ENCODE data around the gene PRR7.

Gene PRR7

GRCh38 chr5:177425196-177425800 is 21.3 kb upstream of the PRR7 start:
- DNase-seq: no peak

GRCh38 chr5:177425801-177426565 is 20.6 kb upstream of the PRR7 start:
- DNase-seq: peak; percentile 99 to 100

- DNase-seq: no peak
Measured at GRCh38 chr5:177426566-177427210, 19.9 kb upstream of the PRR7 start, which contains the start of gene GRK6. Gene GRK6 (plus strand): TSS chr5:177426676. CDS start chr5:177426846, 170 bp downstream.

GRCh38 chr5:177427211-177427822 is 19.3 kb upstream of the PRR7 start:
- no peak for DNase-seq

DNA sequence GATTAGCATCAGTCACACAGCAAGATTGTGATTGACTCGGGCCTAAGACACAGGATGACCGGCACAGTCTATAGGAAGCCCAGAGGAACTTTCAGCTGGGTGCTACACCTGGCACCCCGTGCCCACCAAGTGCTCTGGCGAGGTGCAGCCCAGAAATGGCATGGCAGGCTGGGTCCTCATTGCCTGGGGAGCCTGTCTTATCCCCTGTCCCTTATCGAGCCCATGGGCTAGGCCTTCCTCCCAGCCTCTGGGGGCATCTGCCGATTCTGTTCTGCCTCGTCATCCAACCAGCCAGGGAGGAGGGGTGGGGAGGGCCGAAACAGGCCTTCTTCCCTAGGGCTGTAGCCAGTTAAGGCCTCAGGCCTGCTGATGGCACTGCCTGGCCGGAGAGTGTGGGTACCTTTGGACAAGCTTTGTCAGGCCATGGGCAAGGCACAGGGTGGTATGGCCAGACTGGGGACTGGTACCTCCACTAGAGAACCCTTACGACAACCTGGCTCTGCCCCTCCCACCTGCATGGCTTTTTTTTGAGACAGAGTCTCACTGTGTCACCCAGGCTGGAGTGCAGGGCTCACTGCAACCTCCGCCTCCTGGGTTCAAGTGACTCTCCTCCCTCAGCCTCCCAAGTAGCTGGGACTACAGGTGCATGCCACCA is 18.6 kb upstream of the PRR7 start:
- DNase-seq: no peak

GRCh38 chr5:177428574-177429217 is 17.9 kb upstream of the PRR7 start:
- DNase-seq: no peak

DNA sequence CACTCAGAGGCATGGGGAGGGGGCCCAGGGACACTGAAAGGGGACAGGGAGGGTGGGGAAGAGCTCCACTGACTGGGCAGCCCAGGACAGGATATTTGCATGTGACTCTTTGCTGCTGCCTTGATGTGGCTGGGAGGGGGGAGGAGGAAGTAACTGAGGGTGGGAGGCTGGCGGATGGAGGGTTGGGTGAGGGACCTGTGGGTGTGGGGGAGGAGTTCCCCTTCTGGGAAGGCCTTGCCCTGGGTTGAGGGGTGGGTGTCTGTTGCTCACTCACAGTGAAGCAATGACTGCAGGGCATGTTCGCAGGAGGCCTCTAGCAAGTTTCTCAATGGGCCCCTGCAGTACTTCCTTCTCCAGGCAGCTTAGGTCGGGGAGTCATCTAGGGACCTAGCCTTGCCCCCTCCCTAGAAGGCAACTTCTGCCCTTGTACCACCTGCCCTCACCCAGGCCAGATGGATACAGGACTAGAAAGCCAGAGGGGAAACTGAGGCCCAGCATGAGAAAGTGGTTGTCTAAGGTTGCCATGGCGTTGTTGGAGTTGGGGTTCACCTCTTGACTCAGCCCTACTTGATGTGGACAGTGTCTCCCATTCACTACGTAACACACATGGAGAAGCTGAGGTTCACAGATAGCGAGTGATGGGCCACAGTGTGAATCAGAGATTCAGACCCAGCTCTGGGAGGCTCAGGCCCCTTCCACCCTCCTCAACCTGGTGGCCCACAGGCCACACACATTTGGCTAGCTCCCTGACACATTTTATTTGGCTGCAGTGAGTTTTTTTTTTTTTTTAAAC is 17.2 kb upstream of the PRR7 start:
- DNase-seq: no peak

DNA sequence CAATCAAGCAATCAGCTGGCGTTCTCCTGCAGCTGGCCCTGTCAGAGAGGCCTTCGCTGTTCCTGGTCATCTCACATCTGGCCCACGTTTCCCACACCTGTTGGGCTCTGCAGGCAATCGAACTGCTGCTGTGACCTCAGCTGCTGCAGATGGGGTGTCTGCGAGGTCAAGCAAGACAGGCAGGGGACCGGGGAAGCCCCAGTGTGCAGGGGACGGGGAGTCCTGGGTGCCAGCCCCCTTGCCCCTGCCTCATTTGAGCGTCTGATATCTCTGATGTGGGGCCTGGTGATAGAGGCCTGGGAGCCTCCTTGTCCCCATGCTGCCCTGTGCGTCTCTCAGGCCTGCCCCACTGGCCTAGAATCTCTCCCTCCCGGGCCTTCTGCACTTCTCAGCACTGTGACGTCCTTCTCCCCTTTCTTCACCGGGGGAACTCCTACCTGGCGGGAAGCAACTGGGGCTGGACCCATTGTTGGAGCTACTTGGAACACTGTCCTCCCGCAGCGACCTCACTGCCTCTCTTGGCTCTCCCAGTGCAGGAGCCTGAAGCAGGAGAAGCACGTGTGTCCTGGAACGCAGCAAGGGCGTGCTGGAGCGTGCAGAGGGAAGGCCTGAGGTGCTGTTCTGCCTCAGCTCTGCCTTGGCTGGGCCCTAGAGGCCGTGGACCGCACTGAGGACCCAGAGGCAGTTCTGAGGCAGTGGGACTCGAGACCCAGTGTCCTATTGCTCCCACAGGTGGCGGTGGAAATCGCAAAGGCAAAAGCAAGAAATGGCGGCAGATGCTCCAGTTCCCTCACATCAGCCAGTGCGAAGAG is 16.3 kb upstream of the PRR7 start:
- DNase-seq: no peak

GRCh38 chr5:177430972-177431316 is 15.7 kb upstream of the PRR7 start:
- no peak for DNase-seq

- DNase-seq: no peak
Measured at GRCh38 chr5:177431317-177432142, 15.1 kb upstream of the PRR7 start.

- no peak for DNase-seq
Measured at GRCh38 chr5:177432143-177432838, 14.3 kb upstream of the PRR7 start.

GRCh38 chr5:177432839-177433657 is 13.6 kb upstream of the PRR7 start:
- DNase-seq: no peak

GRCh38 chr5:177433658-177434217 is 12.9 kb upstream of the PRR7 start:
- DNase-seq: no peak

DNA sequence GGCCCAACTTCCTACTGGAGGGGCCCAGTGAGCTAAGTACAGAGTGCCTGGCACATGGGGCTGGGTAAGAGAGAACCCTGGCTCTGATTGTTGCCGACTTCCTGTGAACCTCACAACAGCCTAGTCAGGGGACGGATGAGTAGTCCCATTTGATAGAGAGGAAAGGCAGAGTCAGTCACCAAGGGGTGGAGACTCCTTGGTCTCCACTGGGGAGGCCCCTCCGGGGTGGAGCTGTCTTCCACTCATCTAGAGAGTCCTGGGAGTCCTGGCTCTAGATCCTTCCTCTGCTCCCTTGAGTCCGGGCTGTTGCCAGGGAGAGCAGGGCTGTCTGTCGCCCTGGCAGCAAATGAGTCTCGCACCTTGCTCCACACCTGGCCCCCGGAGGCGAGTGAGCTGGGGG is 12.2 kb upstream of the PRR7 start:
- no peak for DNase-seq

- DNase-seq: no peak
Measured at GRCh38 chr5:177434942-177435738, 11.5 kb upstream of the PRR7 start.

DNA sequence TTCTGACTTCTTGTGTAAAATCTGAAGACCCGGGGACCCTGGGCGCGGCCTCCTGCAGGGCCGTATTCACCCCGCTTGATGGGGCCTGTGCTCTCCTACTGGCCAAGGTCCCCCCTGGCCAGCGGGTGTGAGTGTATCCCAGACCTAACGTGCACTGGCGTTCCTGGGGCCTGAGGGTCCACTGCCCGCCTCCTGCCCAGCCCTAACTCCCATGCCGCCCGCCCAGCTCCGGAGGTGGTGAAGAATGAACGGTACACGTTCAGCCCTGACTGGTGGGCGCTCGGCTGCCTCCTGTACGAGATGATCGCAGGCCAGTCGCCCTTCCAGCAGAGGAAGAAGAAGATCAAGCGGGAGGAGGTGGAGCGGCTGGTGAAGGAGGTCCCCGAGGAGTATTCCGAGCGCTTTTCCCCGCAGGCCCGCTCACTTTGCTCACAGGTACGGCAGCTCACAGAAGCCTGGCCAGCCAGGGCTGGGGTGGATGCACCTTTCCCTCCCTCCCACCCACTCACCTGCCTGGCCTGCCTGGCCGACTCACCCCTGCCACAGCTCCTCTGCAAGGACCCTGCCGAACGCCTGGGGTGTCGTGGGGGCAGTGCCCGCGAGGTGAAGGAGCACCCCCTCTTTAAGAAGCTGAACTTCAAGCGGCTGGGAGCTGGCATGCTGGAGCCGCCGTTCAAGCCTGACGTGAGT is 10.6 kb upstream of the PRR7 start:
- no peak for DNase-seq

- DNase-seq: no peak
Measured at GRCh38 chr5:177437623-177438022, 9.0 kb upstream of the PRR7 start.

All from NCI-H187 (cell line).